A549 (cell line): Measurements from ENCODE around the gene RPS4Y1.
A peak's percentile ranks its signal among the peaks of the same experiment; 100 is the strongest.

Experiments used
- CEBPB ChIP-seq, 2 experiments: fragments of >200 bp in 1 of 2; sonication (Bioruptor Twin) in 1 of 2; formaldehyde crosslinking in 1 of 2; IDR thresholded peaks; 2 replicates each; pipeline ENCODE4 v1.6.1; 2012 to 2016
- CHD2 ChIP-seq: fragments of 150-350 bp; IDR thresholded peaks from 2 replicates; pipeline ENCODE4 v1.6.1; 2014; ENCODE audit warnings: low read length; ENCODE audit not compliant: partially characterized antibody
- CTCF ChIP-seq: fragments of >200 bp; sonication (Bioruptor Twin); formaldehyde crosslinking; IDR thresholded peaks from 3 replicates; pipeline ENCODE4 v1.5.1; 2016
- EP300 ChIP-seq, 2 experiments: fragments of >200 bp; sonication (Bioruptor Twin); formaldehyde crosslinking; IDR thresholded peaks; 2 replicates in 1 of 2; 3 replicates in 1 of 2; pipeline ENCODE4 v1.6.1; 2016 to 2017
- PHF8 ChIP-seq: fragments of 200-600 bp; sonication (generic); IDR thresholded peaks from 2 replicates; pipeline ENCODE4 v1.6.1; 2016; ENCODE audit warnings: low read depth, mild to moderate bottlenecking, antibody characterized with exemption, moderate library complexity, borderline replicate concordance
- POLR2A ChIP-seq: IDR thresholded peaks from 2 replicates; pipeline ENCODE4 v1.6.1; 2012; ENCODE audit warnings: mild to moderate bottlenecking, low read length
- RAD21 ChIP-seq, 2 experiments: fragments of >200 bp in 1 of 2; sonication (Bioruptor Twin) in 1 of 2; formaldehyde crosslinking in 1 of 2; IDR thresholded peaks in 1 of 2; conservative IDR thresholded peaks in 1 of 2; 2 replicates in 1 of 2; 3 replicates in 1 of 2; pipeline ENCODE4 v1.6.1; 2012 to 2018; ENCODE audit warnings: inconsistent platforms in 1 of 2
- REST ChIP-seq: fragments of 200-600 bp; sonication (generic); IDR thresholded peaks from 2 replicates; pipeline ENCODE4 v1.6.1; 2016; ENCODE audit warnings: antibody characterized with exemption, mild to moderate bottlenecking, moderate library complexity
- TF ChIP-seq, protein P1 (sequence below): fragments of 450-650 bp; IDR thresholded peaks from 2 replicates; pipeline ENCODE4 v1.6.1; 2014; ENCODE audit warnings: antibody characterized with exemption

GRCh38 chrY:2913066-2913815 lies 71.8 kb downstream of the RPS4Y1 start:
- TF ChIP-seq CHD2 (no peak), REST (no peak), CEBPB (IDR thresholded peaks at IDR 0.05) (no peak), CTCF (peak; percentile 23; the same call in 2 of the 3 replicates), POLR2A (no peak), EP300 (IDR thresholded peaks at IDR 0.05) (no peak), RAD21 (conservative IDR thresholded peaks at IDR 0.05 in 1 of 2, IDR thresholded peaks at IDR 0.05 in 1 of 2) (0 out of 5 replicates have a peak, but pooled peaks of 1 of the 2 experiments have one; percentile 18), PHF8 (no peak)
- TF ChIP-seq, protein P1, sequence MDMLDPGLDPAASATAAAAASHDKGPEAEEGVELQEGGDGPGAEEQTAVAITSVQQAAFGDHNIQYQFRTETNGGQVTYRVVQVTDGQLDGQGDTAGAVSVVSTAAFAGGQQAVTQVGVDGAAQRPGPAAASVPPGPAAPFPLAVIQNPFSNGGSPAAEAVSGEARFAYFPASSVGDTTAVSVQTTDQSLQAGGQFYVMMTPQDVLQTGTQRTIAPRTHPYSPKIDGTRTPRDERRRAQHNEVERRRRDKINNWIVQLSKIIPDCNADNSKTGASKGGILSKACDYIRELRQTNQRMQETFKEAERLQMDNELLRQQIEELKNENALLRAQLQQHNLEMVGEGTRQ = no peak
